Islet precursor cell (in vitro differentiated cells): Measurements from ENCODE around the gene CRNKL1.

ENCODE experiments used
- DNase-seq: peaks from one replicate; pipeline ENCODE4 v3.0.0-alpha.2; 2018

The CRNKL1 gene

DNA sequence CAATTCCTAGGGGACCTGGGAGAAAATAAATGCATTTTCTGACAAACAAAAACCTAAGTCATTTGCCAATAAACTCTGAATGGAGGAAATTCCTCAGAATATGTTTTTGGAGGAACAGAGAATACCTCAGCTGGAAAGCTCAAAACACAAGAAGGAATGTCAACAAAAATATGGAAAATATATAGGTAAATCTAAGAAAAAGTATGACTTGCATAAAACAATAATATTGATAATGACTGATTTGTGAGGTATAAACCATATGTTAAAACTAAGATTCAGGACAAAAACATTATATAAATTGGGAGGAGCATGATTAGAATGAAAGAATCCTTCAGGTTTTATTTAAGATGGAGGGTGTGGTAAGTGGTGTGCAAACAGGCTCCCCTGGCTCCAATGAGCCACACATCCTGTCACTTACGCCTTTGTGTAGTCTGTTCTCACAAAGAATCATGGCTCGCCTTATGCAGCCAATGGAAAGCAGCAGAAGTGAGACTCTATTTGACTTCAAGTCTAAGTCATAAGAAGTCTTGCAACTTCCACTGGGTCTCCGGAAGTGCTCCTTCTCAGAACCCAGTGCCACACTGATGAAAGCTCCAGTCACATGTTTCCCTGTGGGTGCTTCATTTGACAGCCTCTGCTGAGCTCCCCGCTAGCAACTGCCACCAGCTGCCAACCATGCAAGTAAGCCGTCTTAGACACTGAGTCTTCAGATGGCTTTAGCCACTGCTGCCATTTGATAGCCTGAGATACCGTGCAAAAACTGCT is 8.2 kb upstream of the CRNKL1 start:
- DNase-seq, result no peak

DNA sequence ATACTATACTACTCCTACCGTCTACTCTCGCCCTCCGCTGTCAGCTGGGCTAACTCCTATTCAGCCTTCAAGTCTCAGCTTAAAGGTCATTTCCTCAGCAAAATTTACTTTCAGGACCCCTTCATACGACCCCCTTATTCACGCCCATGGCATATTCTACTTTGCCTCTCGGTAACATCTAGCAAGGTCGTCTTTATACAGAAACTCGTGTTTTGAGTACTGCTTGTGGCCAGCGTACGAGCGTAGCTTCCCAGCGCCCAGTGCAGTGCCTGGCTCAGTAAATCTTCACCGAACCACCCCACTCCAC is 546 bp downstream of the CRNKL1 start:
- DNase-seq, result no peak

DNA sequence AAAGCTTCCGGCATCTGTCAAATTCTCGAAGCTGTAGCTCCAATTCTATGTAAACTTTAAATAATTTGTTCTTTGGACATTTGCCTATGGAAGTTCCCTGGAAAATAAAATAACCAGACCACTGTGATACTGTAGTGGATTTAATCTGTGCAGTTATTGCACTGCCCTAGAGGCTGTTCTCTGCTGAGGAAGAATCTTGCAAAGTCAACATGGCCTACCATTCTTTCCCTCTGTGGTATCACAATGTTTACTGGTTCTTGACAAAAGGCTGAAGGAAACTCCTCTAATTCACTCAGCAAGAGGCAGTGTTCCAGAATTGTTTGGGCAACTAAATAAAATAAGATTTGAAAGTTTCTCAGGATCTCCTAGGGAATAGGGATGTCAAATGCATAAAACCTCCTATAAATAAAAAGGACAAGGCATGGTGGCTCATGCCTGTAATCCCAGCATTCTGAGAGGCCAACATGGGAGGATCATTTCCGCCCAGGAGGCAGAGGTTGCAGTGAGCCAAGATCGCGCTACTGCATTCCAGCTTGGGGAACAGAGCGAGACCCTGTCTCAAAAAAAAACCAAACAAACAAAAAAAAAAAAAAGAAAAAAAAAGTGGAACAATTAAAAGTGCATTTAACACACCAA is 12.4 kb downstream of the CRNKL1 start:
- no peak for DNase-seq

DNA sequence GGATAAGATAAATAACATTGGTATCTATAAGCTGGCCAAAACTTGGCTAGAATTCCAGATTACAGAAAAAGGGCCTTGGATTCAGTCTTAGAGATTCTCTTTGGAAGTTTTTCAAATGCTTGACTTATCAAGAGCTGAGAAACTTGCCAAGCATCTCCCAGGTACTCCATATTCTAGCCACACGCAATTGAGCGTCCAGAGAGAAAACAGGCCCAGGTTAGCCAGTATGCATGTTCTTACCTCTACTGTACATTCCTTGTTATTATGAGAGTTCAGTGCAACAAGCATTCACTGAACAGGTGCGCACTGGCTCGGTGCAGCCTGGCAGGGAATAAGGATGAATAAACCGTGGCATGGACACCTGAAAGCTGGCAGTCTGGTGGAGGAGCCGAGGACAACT is 13.7 kb downstream of the CRNKL1 start:
- no peak for DNase-seq

DNA sequence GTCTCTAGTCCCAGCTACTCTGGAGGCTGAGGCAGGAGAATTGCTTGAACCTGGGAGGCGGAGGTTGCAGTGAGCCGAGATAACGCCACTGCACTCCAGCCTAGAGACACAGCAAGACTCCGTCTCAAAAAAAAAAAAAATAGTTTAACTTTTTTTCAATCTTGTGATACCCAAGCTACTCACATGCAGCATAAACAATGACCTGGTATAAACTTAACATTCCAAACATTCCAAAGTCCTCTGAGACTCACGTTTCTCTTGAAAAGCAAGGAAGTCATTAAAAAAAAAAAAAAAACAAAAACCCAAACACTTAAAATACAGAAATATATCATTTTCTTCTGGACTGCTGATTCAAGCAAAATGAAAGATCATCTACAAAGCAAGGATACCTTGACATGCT is 14.3 kb downstream of the CRNKL1 start:
- DNase-seq, result no peak

DNA sequence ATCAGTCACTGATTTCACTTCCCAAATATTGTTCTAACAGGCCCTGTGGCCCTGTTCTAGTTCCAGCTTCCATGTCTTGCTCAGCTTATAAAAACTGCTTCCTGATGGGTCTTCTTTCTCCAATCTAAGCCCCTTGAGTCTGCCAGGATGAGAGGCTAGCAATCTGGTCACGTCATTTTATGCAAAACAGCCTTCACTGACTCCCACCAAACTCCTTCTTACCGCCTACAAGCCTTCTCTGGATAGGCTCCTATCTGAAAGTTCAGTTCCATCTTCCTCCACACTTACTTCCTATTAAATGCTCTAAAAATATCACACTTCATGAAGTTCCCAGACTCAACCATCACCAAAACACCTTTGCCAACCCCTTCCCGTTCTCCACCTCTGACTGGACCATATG is 15.5 kb downstream of the CRNKL1 start:
- DNase-seq, result no peak

DNA sequence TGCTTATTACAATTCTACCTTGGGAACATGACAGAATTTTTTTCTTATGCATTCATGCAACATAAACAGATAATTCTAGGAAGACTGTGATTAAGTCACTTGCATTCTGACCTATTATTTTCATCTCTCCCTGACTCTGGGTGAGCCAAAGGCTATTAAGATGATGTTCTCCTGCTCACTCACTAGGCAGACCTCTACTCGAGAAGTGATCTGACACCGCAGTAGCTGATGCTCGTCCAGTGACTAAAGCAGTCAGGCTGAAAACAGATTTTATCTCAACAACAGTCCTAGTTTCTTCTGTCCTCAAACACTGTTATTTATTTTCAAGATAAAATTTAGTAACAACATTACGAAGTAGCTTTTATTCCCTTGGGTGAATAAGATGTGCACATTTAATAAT is 17.8 kb downstream of the CRNKL1 start:
- DNase-seq, result no peak

DNA sequence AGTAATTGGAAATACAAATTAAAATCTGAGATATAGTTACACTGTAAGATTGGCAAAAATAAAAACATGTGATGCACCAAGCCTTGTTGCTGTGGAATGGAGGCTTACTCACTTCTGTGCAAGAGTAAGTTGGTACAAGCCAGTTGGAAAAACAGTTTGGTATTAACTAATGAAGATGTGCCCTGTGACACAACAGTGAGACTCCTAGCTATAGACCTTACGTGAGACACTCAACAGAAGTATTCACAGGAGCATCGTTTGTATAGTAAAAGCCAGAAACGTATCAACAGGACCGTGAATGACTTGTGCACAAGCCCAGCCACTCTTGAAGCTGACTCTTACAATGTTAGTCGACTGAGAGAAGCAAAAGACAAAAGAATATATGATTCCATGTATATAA is 20.5 kb downstream of the CRNKL1 start:
- DNase-seq, result no peak

DNA sequence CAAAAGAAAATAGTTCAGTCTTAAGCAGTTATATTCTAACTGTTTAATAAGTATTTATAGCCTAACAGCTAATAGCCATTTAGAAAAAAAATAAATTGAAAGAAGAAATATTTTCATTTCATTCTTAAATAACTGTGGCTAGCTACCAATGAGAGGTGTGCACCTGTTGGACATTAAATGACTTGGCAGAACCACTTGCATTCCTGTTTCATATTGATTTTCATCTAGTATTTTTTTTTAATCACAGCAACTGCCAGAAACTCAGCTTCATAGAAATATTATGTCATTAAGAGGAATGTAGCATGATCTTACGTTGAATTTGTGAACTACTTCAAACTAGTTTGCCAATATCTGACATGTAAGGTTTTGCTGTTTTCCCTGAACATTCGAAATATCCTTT is 25.0 kb downstream of the CRNKL1 start:
- DNase-seq, result no peak

DNA sequence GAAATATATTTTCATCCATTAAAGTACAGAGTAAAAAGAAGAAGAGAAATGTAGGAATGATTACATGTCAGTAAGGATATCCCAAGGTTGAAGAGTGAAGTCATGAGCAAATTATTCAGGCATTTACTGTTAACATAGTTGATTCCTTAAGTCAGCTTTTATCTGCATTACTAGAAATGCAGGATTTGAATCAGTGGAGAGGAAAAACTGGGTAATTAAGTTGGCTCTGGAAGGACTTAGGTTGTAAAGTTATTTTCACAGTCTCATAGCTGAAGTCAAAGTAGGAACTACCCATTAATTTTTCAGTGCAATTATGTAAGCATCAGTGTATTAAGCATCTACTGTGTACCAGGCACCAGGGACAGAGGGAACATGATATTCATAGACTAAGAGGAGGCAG is 27.3 kb downstream of the CRNKL1 start:
- DNase-seq, result no peak

DNA sequence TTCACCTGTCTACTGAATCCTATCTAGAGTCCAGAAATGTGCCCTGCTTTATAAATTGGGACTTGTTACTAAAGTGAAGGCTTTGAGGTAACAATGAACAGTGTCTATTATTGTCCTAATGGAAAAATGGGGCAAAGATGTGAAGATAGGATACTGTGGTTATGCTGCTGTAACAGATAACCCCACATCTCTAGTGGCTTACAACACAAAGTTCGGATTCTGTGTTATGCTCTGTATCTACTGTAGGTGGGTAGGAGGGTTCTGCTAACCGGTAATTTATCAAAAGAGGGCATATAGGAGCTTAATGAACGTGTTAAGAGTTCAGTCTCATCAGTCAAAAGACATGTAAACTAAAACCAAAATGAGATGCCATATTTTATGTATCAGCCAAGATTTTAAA is 28.9 kb downstream of the CRNKL1 start:
- no peak for DNase-seq

DNA sequence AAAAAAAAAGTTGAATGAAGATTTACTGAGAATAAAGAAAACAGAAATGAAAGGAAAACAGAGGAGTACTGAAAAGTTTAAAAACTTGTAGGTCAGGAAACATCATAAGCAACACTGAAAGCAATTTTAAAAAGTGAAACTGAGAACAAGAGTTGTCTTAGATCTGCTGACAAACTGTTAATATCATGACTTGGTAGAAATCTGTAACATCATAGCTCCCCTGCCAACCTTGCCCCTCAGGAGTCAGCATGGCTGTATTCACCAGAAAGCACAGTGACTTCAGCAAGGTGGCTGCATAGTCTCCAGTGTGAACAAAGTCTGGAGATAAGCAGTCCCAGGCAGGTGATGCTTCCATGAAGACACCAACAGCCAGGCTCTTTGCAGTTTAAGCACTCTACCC is 29.8 kb downstream of the CRNKL1 start:
- DNase-seq, result no peak

DNA sequence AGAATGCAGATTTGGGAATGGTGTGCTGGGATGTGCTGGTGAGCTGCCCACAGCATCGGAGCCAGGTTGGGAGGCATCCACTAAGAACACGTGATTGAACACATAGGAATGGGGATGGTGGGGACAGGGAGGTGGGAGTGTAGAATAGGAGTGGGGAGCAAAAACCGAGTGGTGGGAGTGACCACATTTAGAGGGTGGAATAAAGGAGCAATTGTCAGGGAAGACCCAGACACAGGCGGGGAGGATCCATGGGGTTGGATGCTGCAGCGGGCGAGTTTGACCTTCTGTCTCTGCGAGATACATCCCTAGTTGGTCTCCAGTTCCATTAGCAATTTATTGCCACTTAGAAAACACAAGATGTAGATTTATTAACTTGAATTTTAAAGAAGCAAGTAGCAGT is 30.4 kb downstream of the CRNKL1 start:
- no peak for DNase-seq

DNA sequence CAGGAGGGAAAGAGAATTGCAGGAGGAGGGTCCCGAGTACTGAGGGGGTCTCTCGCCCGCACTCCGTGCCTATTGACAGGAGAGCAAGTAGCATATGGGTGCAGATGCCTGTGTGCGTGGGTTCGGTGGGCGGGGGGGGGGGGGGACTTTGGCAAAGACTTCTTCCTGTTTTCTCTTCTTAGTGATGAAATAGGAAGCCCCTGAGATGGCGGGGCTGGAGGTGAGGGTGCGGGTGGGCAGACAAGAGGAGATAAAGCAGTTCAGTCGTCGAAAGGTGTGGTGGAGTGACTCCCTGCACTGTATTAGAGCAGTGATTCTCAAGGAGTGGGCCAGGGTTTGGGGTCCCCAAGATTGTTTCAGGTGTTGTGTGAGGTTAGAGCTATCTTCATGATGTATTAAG is 31.4 kb downstream of the CRNKL1 start:
- DNase-seq, result no peak

DNA sequence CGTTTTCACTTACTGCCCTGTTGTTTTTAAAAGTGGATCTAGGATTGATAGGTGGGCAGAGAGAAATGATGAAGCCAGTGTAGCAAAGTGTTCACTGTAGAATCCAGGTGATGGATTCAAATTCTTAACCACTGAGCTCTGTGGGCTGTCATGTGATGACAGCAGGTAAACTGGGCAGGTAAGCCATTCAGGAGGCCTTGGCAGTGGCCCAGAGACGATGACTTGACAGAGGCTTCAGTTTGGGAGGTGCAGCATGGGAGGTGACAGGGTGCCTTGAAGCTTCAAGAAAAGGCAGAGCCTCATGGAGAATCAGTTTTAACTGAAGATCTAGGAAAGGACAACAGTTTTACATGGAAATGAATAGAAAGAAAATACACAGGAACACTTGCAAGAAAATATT is 33.1 kb downstream of the CRNKL1 start:
- no peak for DNase-seq

DNA sequence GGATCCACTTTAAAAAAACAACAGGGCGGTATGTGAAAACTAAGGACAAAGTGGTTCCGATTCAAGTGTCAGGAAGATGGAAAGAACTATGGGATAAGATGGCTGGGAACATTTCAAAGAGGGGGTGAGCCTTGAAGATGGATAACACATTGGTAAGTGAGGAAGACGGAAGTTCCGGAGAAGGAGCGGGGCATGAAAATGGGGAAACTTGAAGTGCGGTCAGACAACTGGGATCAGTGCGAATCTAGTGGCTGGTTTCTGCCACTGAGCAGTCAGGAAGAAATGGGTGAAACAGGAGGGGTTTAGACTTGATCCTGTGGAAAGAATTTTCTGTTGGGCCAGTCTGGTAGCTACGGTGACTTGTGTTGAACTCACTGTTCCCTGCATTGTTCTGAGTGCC is 33.9 kb downstream of the CRNKL1 start:
- DNase-seq, result no peak

DNA sequence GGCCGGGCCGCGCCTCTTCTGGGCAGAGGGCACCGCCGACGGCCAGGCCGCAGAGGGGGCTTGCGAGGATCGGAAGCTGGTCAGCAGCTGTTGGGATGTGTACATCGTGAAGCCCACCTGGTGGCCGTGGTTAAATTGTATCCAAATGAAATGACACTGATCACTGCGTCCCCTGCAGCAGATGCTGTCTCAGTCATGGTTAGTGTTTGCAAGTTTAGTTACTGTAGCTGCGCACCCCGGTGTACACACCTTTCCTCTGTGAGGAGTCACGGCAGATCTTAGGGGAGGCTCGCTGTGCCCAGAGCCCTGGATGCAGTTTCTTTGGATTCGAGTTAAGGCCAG is 34.5 kb downstream of the CRNKL1 start:
- no peak for DNase-seq

DNA sequence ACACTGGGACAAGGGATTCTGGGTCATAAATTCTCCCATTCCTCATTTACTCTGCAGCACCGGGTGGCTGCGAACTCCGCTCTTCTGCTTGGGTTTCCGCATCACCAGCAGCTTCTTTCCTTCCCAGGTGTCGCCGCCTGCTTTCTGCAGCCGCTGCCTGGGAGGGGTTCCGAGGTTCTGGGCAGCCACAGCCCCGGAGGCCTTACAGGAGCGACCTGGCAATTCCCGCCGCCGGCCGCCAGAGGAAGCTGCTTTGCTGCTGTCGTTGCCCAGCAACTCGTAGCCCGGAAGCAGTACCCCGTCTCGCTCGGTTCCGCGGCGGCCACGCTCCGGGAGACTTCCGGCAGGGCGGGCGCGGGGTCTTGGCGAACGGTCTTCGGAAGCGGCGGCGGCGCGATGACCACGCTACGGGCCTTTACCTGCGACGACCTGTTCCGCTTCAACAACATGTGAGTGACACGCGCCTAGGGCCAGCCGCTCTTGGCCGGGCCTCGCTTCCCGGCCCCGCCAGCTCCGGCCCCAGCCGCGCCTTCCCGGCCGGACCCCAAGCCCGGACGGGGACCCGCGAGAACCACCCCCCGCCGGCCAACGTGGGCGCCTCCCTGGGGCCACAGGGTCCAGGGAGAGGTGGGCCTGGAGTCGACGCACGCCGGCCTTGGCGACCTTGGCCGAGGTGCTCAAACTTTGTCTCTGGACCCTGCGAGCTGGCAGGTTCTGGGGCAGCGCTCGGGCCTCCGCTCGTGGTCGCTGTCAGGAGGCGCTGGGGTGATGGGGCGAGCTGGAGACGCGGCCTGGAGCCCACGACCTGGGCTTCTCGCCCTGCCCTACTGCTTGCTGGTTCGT is 35.0 kb downstream of the CRNKL1 start, which contains the start of gene NAA20:
Gene NAA20 (plus strand): TSS at position 362 of the 843 bp plus-strand sequence. CDS start 35 bp downstream, at position 397.
- peak; percentile 99 for DNase-seq

DNA sequence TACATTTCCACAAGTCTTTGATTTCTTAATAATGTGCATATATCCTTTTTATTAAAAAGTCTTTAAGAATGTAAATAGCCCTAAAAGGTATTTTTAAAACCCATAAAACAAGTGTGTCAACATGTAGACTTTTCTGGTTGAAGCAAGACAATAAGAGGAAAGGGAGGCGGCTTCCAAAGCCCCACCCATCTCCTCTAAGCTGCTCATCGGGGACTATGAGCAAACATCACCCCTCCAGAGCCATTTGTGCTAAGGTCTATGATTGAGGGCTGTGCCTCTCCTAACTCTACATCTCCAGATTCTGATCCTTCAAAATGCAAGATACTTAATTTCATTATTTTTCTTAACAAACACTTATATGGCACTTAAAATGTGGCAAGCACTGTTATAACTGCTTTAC is 37.6 kb downstream of the CRNKL1 start:
- no peak for DNase-seq

DNA sequence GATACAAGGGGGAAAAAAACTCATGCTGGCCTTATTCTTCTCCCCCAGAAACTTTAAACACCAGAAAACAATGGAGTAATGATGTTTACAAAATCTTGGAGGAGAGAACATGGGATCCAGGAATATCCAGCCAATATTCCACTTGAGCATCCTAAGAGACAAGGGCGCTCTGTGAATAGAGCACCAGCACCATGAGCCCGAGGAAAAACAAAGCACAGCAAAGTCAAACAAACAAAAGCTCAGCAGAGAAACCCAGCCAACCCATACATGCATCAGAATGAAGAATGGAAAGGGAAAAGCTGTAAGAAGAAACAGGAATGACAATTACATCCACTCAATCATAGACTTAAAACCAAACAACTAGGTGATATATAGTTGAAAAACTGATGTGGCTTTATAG is 39.7 kb downstream of the CRNKL1 start:
- DNase-seq, result no peak

DNA sequence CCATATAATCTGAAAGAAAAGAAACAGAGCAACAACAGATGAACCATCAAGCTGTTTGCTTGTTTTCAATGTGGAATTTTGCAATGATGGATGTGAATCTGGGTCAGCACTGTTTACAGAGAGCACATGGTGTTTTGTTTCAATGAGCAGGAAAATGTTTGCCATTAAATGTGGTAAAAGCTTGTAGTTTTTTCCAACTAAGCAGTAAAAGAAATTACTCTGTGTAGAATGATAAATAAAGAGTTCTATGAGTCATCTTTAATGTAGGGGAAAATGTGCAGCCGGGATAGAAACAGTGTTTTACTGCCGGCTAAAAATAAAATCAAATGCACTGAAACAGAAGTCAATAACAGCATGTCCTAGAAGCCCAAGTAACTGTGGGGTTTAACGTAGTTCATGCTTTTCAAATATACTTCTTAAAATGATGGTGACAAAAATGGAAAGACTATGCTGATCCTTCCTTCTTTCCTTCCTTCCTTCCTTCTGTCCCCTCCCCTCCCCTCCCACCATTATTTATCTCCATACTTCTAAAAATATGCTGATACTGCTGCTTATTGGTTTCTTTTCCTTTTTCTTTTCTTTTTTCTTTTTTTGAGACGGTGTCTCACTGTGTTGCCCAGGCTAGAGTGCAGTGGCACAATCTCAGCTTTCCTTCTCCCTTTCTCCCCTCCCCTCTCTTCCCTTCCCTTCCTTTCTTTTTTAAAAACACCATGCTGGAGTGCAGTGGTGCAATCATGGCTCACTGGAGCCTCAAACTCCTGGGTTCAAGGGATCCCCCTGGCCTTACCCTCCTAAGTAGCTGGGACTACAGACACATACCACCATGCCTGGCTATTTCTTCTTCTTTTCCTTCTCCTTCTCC is 41.4 kb downstream of the CRNKL1 start:
- DNase-seq, result no peak

DNA sequence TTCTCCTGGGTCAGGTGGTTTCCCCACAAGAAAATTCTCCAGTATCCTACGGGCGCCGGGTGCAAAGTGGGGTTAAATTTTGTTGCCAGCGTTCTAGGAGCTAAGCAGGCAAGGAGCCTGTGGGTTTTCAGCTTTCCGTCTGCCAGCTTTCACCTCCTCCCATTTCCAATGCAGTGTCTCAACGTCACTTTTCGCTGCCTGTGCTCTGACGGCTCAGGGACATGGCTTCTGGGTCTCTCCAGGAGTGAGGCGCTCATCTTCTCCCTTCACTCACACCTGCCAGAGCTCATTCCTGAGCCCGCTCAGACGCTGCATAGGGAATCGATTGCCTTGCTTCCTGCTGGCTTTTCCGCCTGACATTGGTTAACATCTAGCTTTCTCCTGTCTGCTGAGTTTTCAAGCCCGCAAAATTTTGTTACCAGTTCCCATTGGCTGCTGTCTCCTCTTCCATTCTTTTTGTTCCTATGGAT is 42.4 kb downstream of the CRNKL1 start:
- DNase-seq, result peak; percentile 61

DNA sequence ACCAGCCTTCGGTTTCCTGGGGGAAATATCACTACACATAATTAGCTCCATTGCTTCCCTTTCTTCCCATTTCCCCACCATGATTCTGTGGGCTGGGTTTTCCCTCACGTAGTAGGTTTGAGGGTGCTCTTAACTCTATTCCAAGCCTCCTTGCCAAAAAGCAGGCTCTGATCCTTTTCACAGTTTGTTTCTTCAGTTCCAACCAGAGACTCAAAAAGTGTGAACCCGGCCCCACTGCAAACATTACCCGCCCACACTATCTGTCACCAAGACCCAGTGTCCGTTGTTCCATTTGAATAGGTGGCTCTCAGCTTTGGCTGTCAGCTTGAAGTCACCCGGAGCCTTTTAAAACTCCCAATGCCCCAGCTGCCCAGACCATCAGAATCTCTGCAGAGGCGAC is 46.9 kb downstream of the CRNKL1 start:
- no peak for DNase-seq
